Jurkat, Clone E6-1 (cell line): Measurements from ENCODE around the gene TMEM151B.

Source experiments
- DNase-seq: peaks from one replicate; pipeline ENCODE4 v3.0.0-alpha.2; 2011; ENCODE audit warnings: low read depth, low spot score
- H3K4me3 ChIP-seq: 2 replicates; pipeline ENCODE4 v1.5.1; 2011; ENCODE audit warnings: mild to moderate bottlenecking, low read length, control low read depth, moderate library complexity

TMEM151B gene

GRCh38 chr6:44248579-44248978 lies 21.7 kb upstream of the TMEM151B start:
- no peak for DNase-seq
- peak overlapping the region; percentile 100 for H3K4me3 ChIP-seq

GRCh38 chr6:44249082-44249748 lies 21.0 kb upstream of the TMEM151B start:
- no peak for DNase-seq
- peak overlapping the region; percentile 100 for H3K4me3 ChIP-seq

- DNase-seq, result no peak
- H3K4me3 ChIP-seq, result no peak overlapping the region
These were observed 20.1 kb upstream of the TMEM151B start for GRCh38 chr6:44250067-44250717.

GRCh38 chr6:44250718-44251123 lies 19.5 kb upstream of the TMEM151B start:
- no peak overlapping the region for H3K4me3 ChIP-seq
- no peak for DNase-seq

- DNase-seq, result no peak
- H3K4me3 ChIP-seq, result no peak overlapping the region
These were observed 18.4 kb upstream of the TMEM151B start for GRCh38 chr6:44251576-44252524.

- no peak for DNase-seq
- no peak overlapping the region for H3K4me3 ChIP-seq
These were observed 16.7 kb upstream of the TMEM151B start for GRCh38 chr6:44253307-44254101.

- DNase-seq, result no peak
- H3K4me3 ChIP-seq, result no peak overlapping the region
These were observed 15.8 kb upstream of the TMEM151B start for GRCh38 chr6:44254191-44255104.

GRCh38 chr6:44255105-44255808 lies 15.0 kb upstream of the TMEM151B start:
- H3K4me3 ChIP-seq, result peak overlapping the region; percentile 80; the same call in 1 of the 2 replicates
- no peak for DNase-seq

- H3K4me3 ChIP-seq, result peak overlapping the region; percentile 80
- DNase-seq, result no peak
These were observed 14.1 kb upstream of the TMEM151B start for GRCh38 chr6:44255871-44256774.

GRCh38 chr6:44256775-44257024 lies 13.6 kb upstream of the TMEM151B start:
- DNase-seq, result no peak
- H3K4me3 ChIP-seq, result peak overlapping the region; percentile 80

- DNase-seq, result no peak
- H3K4me3 ChIP-seq, result peak within 1 kb of the TSS; percentile 80
These were observed 13.1 kb upstream of the TMEM151B start, which contains the start of gene SLC35B2 for GRCh38 chr6:44257025-44257752. SLC35B2 (minus strand) TSS chr6:44257528; CDS start chr6:44257410, 118 bp downstream.

- peak overlapping the region; percentile 80 for H3K4me3 ChIP-seq
- no peak for DNase-seq
These were observed 12.4 kb upstream of the TMEM151B start for GRCh38 chr6:44257753-44258324.

GRCh38 chr6:44258325-44258863 lies 11.9 kb upstream of the TMEM151B start:
- no peak overlapping the region for H3K4me3 ChIP-seq
- DNase-seq, result no peak

- DNase-seq, result no peak
- no peak overlapping the region for H3K4me3 ChIP-seq
These were observed 11.3 kb upstream of the TMEM151B start for GRCh38 chr6:44258921-44259320.

GRCh38 chr6:44260011-44260410 lies 10.2 kb upstream of the TMEM151B start:
- DNase-seq, result no peak
- H3K4me3 ChIP-seq, result no peak overlapping the region
